GM08714 (cell line): ENCODE results near the gene XRCC5.
"Not testable (repeated sequence)": the region's sequence is repeated elsewhere in the genome, so short reads cannot be mapped to it uniquely, and the experiment has no call there.

Source experiments
- H3K4me3 ChIP-seq: fragments of 200-500 bp; sonication (Bioruptor generic); 2 replicates; pipeline ENCODE4 v1.5.1; 2014; ENCODE audit warnings: mild to moderate bottlenecking, low read length, inconsistent platforms
- ZNF274 ChIP-seq: IDR thresholded peaks from 2 replicates; pipeline ENCODE4 v1.6.1; 2012; ENCODE audit warnings: mild to moderate bottlenecking, low read depth, low read length

Gene XRCC5

GRCh38 chr2:216201692-216202306 lies 92.7 kb downstream of the XRCC5 start:
- no peak overlapping the region for H3K4me3 ChIP-seq
- no peak for TF ChIP-seq ZNF274

- no peak overlapping the region for H3K4me3 ChIP-seq
- no peak for TF ChIP-seq ZNF274
Measured at GRCh38 chr2:216202626-216203250, 93.6 kb downstream of the XRCC5 start.

GRCh38 chr2:216205486-216205885 lies 96.3 kb downstream of the XRCC5 start:
- H3K4me3 ChIP-seq, result no peak overlapping the region

GRCh38 chr2:216206041-216206703 lies 97.0 kb downstream of the XRCC5 start:
- no peak overlapping the region for H3K4me3 ChIP-seq
- TF ChIP-seq ZNF274, result no peak

More at GRCh38 chr2:216205486-216205885, 96.3 kb downstream of the XRCC5 start:
- TF ChIP-seq ZNF274, result no peak

- H3K4me3 ChIP-seq, result no peak overlapping the region
- TF ChIP-seq ZNF274, result no peak
Measured at GRCh38 chr2:216206821-216207220, 97.7 kb downstream of the XRCC5 start.

GRCh38 chr2:216208661-216209060 lies 99.5 kb downstream of the XRCC5 start:
- H3K4me3 ChIP-seq, result not testable (repeated sequence)

- H3K4me3 ChIP-seq, result no peak overlapping the region
- no peak for TF ChIP-seq ZNF274
Measured at GRCh38 chr2:216210701-216211540, 101.8 kb downstream of the XRCC5 start.

GRCh38 chr2:216211614-216212145 lies 102.5 kb downstream of the XRCC5 start:
- TF ChIP-seq ZNF274, result no peak
- no peak overlapping the region for H3K4me3 ChIP-seq

- H3K4me3 ChIP-seq, result no peak overlapping the region
- no peak for TF ChIP-seq ZNF274
Measured at GRCh38 chr2:216214768-216215167, 105.6 kb downstream of the XRCC5 start.

- TF ChIP-seq ZNF274, result no peak
- no peak overlapping the region for H3K4me3 ChIP-seq
Measured at GRCh38 chr2:216215658-216216390, 106.7 kb downstream of the XRCC5 start.

- no peak for TF ChIP-seq ZNF274
- H3K4me3 ChIP-seq, result peak overlapping the region; percentile 14; the same call in 1 of the 2 replicates
Measured at GRCh38 chr2:216216951-216217903, 108.1 kb downstream of the XRCC5 start.

- H3K4me3 ChIP-seq, result peak overlapping the region; percentile 14; the same call in 1 of the 2 replicates
- TF ChIP-seq ZNF274, result no peak
Measured at GRCh38 chr2:216217904-216218260, 108.7 kb downstream of the XRCC5 start.
